ENCODE measurements around the gene PLAC9.
"Not testable (repeated sequence)": the region's sequence is repeated elsewhere in the genome, so short reads cannot be mapped to it uniquely, and the experiment has no call there.

The PLAC9 gene, protein sequence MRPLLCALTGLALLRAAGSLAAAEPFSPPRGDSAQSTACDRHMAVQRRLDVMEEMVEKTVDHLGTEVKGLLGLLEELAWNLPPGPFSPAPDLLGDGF

DNA sequence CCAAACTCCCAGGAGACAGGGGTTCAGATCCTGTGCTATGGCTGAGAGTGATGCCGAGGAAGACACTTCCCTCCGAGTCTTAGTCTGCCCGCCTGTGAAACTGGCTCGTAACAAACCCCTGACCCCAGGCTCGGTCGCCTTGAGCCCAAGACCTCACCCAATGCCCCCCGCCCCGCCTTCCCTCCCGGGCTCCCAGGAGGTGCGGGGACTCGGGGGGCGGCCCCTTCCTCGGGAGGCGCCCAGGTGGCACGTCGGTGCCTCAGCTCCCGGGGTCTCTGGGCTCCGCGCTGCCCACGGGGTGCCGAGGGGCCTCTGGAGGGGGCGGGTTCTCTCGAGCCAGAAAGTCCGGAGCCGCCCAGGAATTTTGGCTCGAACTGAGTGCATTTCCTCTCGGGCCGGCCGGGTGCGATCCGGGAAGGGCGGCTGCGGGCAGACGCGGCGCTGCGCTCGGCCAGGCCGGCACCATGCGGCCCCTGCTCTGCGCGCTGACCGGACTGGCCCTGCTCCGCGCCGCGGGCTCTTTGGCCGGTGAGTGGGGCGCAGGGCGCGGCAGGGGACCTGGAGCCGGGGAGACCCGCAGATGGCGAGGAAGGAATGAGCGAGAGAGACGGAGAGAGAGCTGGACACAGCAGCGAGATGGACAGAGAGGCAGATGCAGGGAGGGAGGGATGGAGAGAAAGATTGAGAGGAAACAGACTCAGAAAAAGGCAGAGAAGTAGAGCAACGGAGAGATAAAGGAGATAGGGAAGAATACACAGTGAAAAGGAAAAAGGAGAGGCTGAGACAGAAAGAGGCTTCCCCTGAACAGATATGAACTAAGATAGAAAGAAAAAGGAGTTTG lies at the start of gene PLAC9:
Gene PLAC9 (plus strand): TSS at position 432 of the 841 bp plus-strand sequence. CDS start 33 bp downstream, at position 465.
- DNase-seq: no peak
- ATAC-seq: no peak

DNA sequence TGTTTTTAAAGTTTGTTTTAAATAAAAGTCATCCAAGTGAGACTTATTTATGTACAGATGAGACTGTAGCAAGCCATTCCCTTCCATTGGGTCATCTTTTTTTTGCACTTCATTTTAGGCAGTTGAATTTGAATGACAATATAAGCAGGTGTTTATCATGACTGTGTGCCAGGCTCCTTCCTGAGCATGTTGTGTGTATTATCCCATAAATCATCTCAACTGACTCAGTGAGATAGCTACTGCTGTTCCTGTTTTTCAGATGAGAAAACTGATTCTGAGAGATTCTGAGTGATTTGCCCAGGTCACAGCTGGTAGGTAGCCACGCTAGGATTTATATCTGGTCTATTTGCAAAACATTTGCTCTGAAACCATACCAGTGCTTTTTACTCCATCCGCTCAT lies 42.4 kb upstream of the PLAC9 start:
- ATAC-seq: no peak
- DNase-seq: no peak

DNA sequence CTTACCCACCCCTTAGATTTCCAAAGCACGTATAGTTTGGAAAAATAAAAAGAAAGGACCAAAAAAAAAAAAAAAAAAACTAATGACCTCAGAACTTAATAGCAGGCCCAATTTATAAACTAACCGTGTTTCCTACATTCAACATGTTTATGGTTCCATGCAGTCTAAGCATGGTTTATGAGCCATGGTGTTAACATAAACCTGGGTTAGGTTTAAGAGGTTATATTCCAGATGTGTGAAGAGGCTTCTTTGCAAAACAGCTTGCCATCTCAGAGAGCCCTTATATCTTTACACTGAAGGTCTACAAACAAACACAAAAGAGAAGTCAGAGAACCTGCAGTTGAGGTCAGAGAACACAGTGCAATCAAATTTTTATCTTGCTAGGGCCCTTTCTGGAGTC lies 38.3 kb upstream of the PLAC9 start:
- ATAC-seq (no peak), DNase-seq (no peak)

DNA sequence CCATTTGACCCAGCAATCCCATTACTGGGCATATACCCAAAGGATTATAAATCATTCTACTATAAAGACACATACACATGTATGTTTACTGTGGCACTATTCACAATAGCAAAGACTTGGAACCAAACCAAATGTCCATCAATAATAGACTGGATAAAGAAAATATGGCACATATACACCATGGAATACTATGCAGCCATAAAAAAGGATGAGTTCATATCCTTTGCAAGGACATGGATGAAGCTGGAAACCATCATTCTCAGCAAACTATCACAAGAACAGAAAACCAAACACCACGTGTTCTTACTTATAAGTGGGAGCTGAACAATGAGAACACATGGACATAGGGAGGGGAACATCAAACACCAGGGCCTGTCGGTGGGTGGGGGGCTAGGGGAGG lies 34.3 kb upstream of the PLAC9 start:
- not testable (repeated sequence) for ATAC-seq, DNase-seq

DNA sequence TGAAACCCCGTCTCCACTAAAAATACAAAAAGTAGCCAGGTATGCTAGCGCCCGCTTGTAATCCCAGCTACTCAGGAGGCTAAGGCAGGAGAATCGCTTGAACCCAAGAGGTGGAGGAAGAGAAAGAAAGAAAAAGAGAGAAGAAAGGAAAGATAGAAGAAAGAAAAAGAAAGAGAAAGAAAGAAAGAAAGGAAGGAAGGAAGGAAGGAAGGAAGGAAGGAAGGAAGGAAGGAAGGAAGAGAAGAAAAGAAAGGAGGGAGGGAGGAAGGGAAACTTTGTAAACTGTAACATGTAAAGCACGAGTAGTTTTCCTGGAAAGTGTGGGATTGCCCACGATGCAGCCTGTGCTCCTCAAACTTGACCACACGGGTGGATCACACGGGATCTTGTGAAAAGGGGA lies 33.2 kb upstream of the PLAC9 start:
- not testable (repeated sequence) for DNase-seq, ATAC-seq

DNA sequence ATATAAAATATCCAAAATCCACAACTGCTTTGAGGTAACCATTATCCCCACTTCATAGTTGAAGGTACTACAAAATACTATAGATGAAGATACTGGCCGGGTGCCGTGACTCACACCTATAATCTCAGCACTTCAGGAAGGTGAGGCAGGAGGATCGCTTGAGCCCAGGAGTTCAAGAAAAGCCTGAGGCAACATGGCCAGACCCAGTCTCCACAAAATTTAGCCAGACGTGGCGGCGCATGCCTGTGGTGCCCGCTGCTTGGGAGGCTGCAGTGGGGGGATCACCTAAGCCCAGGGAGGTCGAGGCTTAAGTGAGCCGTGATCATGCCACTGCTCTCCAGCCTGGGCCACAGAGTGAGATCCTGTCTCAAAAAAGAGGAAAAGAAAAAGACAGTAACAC lies 32.4 kb upstream of the PLAC9 start:
- DNase-seq: no peak
- ATAC-seq: no peak

DNA sequence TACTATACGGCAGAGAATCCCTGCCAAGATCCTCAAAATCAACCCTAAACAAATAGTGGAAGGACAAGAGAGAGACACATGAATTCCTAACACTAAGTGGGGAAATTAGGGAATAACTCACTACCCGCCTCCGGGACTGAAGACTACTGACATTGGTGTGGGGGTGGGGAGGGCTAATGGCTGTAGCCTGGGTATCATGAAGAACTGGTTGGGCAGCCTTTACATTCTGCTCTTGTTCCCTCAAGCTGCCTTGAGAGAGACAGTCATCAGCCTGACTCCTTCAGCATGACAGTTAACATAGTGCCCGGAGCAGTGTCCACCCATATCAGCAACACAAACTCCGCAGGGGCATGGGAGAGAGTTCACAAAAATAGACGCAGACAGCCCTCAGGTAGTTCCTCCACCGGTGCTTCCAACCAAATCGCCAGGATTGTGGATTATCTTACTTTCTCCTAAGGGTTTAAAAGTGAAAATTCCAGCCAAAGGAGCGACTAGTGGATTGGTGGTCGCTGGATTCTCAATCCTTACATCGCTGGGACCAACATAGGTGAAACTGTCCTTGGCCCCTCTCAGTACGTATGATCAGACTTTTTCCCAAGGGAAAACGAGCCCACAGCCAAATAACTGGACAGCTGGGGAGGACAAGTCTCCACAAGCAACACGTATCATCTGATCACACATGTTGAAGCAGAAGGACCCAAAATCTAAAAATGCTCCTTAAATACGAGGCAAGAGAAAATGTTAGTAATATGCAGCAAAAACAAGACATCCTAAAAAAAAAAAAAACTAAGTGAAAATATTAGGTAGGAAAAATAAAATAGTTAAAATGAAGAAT lies 31.5 kb upstream of the PLAC9 start:
- DNase-seq: no peak

DNA sequence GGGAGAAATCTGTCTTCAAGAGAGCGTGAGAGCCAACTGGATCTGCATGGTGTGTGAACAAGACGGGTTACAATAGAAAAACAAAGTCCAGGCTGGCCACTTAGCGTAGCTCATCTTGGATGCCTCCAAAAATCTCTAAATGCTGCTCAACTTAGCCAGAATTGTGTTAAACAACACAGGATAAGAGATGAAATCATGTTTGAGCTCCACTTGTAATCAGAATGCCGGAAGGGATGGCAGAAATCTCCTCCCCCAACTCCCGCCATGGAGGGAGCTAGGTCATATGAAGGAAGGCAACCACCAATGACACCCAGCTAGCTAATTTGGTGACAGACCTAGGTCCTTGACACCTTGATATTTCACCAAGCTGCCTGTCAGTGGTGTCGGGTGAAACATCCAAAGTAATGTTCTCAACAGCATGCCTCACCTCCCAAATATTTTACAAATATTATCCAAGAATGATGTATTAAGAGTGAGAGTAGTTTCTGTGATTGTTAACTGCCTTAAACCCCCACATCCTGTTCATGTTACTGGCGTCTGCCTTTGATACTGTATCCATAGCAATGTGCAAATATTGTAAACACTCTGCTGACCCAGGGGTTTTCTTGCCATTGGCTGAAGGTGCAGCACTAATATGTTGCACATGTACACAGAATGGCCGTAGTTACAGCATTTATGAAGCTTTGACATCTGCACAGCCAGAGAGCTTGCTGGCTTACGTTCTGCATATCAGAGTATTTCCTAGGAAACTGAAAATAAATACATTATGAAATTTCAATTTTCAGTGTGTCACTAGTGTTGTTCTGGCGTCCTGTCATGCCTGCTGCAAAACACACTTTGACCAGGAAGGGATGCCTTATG lies 28.2 kb upstream of the PLAC9 start:
- no peak for DNase-seq
- ATAC-seq: no peak

More for the DNA sequence above, 31.5 kb upstream of the PLAC9 start:
- ATAC-seq: no peak

DNA sequence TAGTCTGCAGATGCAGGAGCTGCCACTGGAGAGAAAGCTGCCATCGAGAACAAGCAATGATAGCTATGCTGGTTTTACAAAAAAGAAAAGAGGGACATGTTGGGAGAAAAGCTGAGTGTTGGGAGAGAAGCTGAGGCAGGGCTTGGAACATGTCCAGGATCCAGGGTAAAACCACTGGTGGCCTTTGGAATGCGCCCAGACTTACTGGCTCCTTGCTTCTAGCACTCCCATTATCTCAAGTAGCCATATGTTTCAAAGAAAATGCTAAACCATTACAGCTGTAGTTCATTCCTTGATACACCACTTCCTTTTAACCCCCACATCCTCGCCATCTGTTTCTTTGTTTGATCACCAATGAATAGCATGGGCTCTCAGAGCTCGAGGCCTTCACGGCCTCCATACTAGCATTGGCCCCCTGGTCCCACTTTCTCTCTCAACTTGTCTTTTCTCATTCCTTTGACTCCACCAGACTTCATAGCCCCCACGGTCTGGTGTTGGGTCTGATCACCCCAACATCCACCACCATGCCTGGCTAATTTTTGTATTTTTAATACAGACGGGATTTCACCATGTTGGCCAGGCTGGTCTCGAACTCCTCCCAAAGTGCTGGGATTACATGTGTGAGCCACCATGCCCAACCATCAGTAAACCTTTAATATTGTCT lies 23.8 kb upstream of the PLAC9 start:
- DNase-seq: no peak
- ATAC-seq: no peak

DNA sequence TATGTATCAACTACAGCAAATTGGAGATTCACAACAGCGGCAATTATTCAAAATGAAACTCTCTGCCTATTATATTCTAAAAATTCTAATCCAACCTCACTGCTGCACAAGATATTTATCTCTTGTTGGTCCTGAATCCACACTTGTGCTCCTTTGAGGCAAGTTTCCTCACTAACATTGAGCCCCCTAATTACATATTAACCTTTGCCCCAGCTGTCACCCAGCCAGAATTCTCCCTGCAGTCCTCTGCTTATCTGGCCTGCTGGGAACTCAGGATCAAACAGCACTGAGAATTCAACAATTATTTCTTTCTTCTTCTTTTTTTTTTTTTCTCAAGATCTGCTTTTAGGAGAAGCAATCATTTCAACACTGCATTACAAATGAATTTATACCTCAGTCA lies 21.5 kb upstream of the PLAC9 start:
- ATAC-seq (no peak), DNase-seq (no peak)

DNA sequence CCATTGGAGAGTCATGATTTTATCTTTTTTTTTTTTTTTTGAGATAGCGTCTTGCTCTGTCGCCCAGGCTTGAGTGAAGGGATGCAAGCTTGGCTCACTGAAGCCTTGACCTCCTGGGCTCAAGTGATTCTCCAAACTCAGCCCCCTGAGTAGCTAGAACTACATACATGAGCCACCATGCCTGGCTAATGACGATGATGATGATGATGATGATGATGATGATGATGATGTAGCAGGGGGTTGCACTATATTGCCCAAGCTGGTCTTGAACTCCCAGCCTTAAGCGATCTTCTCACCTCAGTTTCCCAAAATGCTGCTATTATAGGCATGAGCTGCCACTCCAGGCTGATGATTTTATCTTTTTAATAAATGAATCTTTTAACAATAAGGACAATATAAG lies 13.9 kb upstream of the PLAC9 start:
- DNase-seq (no peak), ATAC-seq (no peak)

DNA sequence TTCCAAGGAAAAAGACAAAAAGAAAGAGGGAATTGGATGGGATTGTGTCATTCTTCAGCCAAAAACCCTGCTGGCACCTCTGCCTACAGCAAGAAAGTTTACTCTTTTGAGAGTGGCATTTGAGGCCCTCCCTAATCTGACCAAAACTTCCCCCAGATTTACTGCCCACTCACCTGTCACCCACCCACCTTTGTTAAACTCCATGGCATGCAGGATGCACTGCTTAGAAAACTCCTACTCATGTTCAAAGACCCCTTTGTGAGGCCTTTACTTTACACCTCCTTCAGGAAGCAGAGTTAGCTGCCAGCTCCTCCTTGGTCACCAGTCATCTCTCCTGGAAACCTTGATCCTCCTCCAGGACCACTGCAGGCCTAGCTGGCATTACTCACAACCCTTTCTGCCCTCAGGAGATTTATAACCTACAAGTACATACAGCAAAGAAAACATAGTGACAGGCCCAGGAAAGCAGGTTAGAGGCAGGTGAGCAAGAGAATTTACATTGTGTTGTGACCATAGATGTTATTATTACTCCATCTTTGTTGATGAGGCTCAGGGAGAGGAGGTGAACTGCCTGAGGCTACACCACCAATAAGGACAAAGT lies 10.3 kb upstream of the PLAC9 start:
- ATAC-seq: no peak
- no peak for DNase-seq

DNA sequence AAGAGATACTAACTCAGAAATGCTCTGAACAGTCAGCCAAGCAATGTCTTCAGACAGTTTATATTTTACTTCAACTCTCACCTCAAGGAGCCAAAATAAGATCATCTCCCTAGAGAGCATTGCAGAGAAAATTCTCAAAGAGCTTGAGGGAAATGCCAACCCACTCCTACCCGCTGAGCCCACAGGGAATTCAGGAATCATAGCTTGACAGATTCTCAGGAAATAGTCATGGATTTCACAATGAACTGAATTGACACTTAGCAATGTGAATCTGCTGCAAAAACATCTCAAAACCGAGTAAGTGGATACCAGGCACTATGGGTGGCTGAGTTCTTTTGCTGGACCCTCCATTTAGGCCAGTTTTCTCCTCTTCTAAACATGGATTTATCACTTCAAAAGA lies 9.8 kb upstream of the PLAC9 start:
- no peak for ATAC-seq
- no peak for DNase-seq

DNA sequence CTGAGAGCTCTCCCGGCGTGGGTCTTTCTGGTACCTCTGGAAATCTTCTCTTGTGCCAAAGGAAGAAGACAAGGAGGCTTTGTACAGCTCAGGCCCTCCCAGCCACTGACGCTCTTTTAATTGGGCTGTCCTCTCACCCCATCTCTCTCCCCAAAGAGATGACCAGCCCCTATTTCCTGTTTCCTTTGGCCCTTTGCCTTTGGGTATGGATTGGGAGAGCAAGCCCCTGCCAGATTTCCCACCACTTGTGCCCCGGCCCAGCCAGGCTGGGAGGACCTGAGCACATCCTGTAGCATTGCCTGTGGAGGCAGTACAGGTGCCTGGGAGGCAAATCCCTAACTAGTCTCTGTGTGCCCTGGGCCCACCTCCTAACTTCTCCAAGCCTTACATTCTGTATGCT lies 5.7 kb upstream of the PLAC9 start:
- DNase-seq (no peak), ATAC-seq (no peak)

DNA sequence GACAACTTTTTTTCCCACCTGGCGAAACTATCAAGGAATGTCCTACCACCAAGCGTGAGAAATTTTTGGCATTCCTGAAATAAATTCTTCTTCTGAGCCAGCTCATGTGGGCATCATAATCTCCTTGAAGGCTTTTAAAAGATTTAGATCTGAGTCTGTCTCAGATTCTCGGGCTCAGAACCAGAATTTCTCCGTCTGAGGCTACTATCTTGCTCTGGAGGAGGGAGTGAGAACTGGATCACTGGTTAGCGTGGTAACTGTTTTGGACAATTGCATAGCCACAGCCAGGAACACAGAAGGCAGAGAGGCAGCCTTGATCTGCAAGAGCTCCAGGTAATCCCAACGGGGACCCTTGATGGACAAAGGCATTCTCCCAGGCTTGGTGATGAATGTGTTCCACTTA lies 1.0 kb upstream of the PLAC9 start:
- no peak for DNase-seq
- no peak for ATAC-seq

DNA sequence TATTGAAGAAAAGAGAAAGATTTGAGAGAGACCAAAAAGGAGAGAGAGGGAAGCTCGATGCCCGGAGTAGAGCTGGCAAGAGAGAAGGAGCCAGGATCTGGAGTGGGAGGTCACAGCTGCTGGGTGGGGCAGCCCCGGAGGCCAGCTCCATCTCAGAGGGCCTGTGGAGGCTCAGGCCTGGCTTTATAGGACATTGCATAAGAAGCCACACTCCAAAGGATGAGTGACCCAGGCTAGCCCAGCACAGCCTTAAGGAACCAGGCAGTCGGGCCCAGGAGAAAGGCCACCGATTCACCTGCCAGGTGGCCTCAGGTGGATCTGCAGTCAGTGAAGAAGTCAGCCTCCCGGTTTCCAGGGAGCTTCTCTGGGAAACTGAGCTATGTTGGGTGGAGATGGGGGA lies 676 bp downstream of the PLAC9 start:
- ATAC-seq (no peak), DNase-seq (no peak)

DNA sequence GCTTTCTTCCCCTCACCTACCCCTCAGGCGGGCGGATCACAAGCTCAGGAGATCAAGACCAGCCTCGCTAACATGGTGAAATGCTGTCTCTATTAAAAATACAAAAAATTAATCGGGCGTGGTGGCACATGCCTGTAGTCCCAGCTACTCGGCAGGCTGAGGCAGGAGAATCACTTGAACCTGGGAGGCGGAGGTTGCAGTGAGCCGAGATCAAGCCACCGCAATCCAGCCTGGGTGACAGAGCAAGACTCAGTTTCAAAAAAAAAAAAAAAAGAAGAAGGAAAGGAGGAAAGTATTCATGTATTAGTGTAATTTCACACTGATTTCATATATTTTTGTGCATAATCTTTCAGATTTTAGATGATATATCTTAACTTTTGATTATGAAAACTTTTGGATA lies 1.2 kb downstream of the PLAC9 start:
- ATAC-seq, DNase-seq: not testable (repeated sequence)

DNA sequence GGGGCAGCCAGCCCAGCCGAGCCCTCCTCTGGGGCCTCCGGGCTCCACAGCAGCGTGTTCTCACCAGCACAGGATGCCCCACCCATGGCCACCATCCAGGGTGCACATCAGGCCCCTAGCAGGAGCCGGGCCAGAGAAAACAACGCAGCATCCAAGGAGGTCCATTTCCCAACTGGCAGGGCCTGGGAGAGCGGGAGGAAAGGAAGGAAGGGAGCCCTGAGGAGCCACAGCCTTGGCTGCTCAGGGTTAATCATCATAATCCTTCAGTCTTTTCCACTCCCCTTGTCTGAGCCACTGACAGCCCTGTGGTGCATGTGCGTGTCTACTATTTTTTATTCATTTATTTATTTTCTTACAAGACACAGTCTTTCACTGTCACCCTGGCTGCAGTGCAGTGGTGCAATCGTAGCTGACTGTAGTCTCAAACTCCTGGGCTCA lies 3.6 kb downstream of the PLAC9 start:
- ATAC-seq: no peak
- no peak for DNase-seq

DNA sequence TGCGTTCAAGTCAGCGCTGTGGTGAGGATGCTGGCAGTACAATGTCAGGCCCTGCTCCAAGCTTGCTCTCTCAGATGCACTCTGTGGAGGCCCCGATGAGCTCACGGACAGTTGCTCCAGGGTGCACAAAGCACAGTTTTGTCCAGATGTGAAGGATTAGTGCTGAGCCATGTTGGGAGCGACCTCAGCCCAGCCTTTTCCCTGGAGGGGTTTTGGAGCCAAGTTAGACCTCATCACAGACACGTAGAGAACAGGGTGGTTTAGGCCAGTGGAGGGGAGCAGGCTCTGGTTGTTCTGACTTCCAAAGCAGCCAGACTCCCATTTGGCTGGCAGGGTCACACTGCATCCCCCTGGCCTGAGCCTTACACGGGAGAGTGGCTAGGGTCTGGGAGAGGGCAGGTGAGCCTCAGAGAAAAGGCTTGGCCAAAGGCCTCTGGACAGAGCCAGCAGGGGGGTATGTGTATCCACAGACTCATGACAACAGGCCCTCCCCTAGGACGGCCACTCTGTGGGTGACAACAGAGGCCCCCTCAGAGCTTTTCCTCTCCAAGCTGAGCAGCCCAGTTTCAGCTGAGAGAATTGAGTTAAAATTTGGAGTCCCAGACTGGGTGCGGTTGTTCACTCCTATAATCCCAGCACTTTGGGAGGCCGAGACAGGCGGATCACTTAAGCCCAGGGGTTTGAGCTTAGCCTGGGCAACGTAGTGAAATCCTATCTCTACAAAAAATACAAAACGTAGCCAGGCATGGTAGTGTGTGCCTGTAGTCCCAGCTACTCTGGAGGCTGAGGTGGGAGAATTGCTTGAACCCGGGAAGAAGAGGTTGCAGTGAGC lies 4.7 kb downstream of the PLAC9 start:
- DNase-seq (no peak), ATAC-seq (no peak)

DNA sequence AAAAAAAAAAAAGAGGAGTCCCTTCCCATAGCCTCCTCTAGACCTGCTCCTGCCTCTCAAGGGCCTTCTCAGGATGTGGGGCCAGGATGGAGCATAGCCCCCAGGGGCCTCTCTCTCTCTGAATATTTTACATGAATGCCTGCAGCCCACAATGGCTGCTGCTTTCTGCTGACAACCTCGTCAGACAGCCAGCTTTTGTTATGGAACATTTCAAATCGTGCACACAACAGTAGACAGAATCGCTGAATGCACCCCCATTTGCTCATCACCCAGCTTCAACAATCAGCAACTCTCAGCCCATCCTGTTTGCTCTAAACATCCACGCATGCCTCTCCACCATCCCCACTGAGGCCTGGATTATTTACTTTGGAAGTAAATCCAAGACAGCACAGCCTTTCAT lies 5.4 kb downstream of the PLAC9 start:
- DNase-seq: no peak
- ATAC-seq: no peak

All from stimulated activated naive CD8-positive, alpha-beta T cell treated with anti-CD3 and anti-CD28 coated beads, Interleukin-15, Interleukin-2, amounts not matched to agents 100 U/mL and 50 U/mL, for 24 hours (primary cell).